ENCODE data around the gene CACNG7.

GRCh38 chr19:53951436-53951835 is 42.4 kb downstream of the CACNG7 start:
- no peak for TF ChIP-seq CTCF (IDR thresholded peaks at IDR 0.05)
- TF ChIP-seq POLR2A (IDR thresholded peaks at IDR 0.05), result no peak

Measured in right lobe of liver (tissue), 4 donors.